Panc1 (cell line): Measurements from ENCODE around the gene MTAP. TPM values are rescaled to one million over a fixed set of nuclear protein-coding genes. Genes with fewer than 3 reads are reported as not detected.

Source experiments
- ATAC-seq: fragments of 200-7000 bp; cut with Tn5 transposase; 2 replicates; pipeline ENCODE4 v1.9.1; 2020; ENCODE audit warnings: mild to moderate bottlenecking, moderate library complexity
- BruUV-seq: library from RNA; stranded (reverse); fragments of 400-500 nt; replicated peaks from 2 replicates; lab custom pipeline; 2021; lab: Mats Ljungman, UMichigan
- CTCF ChIA-PET: fragments of 300-600 bp; sonication (Branson Sonifier 250); formaldehyde crosslinking; loops from one replicate; lab custom pipeline; 2022; ENCODE audit warnings: antibody characterized with exemption; lab: Charles Lee
- POLR2A ChIA-PET: fragments of 300-600 bp; sonication (Branson Sonifier 250); formaldehyde crosslinking; loops from one replicate; lab custom pipeline; 2022; ENCODE audit warnings: antibody characterized with exemption; lab: Charles Lee
- DNase-seq: peaks from one replicate; pipeline ENCODE4 v3.0.0-alpha.2; 2010; ENCODE audit warnings: low read depth, low spot score
- H3K27ac ChIP-seq: 2 replicates; pipeline ENCODE4 v1.5.1; 2011; ENCODE audit warnings: mild to moderate bottlenecking, low read length, inconsistent platforms
- H3K27me3 ChIP-seq: fragments of 200-500 bp; sonication (Bioruptor generic); 2 replicates; pipeline ENCODE4 v1.6.0; 2014; ENCODE audit warnings: low read length, inconsistent platforms; ENCODE audit not compliant: control insufficient read depth, insufficient read depth
- H3K36me3 ChIP-seq: fragments of 200-500 bp; sonication (Bioruptor generic); 2 replicates; pipeline ENCODE4 v1.5.1; 2014; ENCODE audit warnings: inconsistent platforms, mild to moderate bottlenecking, low read length, moderate library complexity; ENCODE audit not compliant: control insufficient read depth, insufficient read depth
- H3K4me1 ChIP-seq: 2 replicates; pipeline ENCODE4 v1.5.1; 2011; ENCODE audit warnings: inconsistent platforms, mild to moderate bottlenecking, low read length, moderate library complexity; ENCODE audit not compliant: control insufficient read depth, insufficient read depth
- H3K4me3 ChIP-seq, 2 experiments: 2 replicates each; pipeline ENCODE4 v1.5.1; 2011 to 2012; ENCODE audit warnings: low read depth in 2 of 2, low read length in 2 of 2, mild to moderate bottlenecking in 2 of 2, inconsistent platforms in 1 of 2, moderate library complexity in 1 of 2
- H3K9me3 ChIP-seq: fragments of 200-500 bp; sonication (Bioruptor generic); 2 replicates; pipeline ENCODE4 v1.5.1; 2014; ENCODE audit warnings: low read depth, mild to moderate bottlenecking, inconsistent platforms, low read length, moderate library complexity; ENCODE audit not compliant: control insufficient read depth, insufficient read depth
- POLR2AphosphoS5 ChIP-seq: IDR thresholded peaks from 2 replicates; pipeline ENCODE4 v1.6.1; 2012; ENCODE audit warnings: mild to moderate bottlenecking, low read depth, low read length, moderate library complexity
- SIN3A ChIP-seq: IDR thresholded peaks from 2 replicates; pipeline ENCODE4 v1.6.1; 2012; ENCODE audit warnings: low read depth, mild to moderate bottlenecking, low read length, moderate library complexity, borderline replicate concordance; ENCODE audit not compliant: insufficient read depth
- TCF7L2 ChIP-seq: IDR thresholded peaks from 2 replicates; pipeline ENCODE4 v1.6.1; 2011; ENCODE audit warnings: mild to moderate bottlenecking, low read depth, low read length, inconsistent platforms
- in situ Hi-C: cut with HindIII; loops from 2 replicates; pipeline ENCODE4 v1.10.0; 2016; ENCODE audit warnings: low sequenced_read_pairs, low pct_unique_long_range_greater_than_20kb
- intact Hi-C: fragments of 100-400 bp; cut with micrococcal nuclease; formaldehyde crosslinking; loops from one replicate; pipeline ENCODE4 v1.10.0; 2022; ENCODE audit not compliant: unreplicated experiment
- total RNA-seq: library from RNA; stranded (reverse); gene quantifications from one replicate; pipeline ENCODE4 v1.2.1, GENCODE V29; 2021; ENCODE audit not compliant: unreplicated experiment
- TF ChIP-seq, protein P1 (sequence below), 2 experiments: IDR thresholded peaks; 2 replicates each; pipeline ENCODE4 v1.6.1; 2011 to 2012; ENCODE audit warnings: low read depth in 2 of 2, control low read depth in 1 of 2, low read length in 1 of 2, mild to moderate bottlenecking in 1 of 2, moderate library complexity in 1 of 2; ENCODE audit not compliant: insufficient read depth in 1 of 2
- TF ChIP-seq, protein P2 (sequence below): fragments of 450-650 bp; IDR thresholded peaks from 2 replicates; pipeline ENCODE4 v1.5.1; 2017; ENCODE audit warnings: mild to moderate bottlenecking

MTAP gene
- total RNA-seq, 1 experiment from 2014 or later, result 9.6 TPM

DNA sequence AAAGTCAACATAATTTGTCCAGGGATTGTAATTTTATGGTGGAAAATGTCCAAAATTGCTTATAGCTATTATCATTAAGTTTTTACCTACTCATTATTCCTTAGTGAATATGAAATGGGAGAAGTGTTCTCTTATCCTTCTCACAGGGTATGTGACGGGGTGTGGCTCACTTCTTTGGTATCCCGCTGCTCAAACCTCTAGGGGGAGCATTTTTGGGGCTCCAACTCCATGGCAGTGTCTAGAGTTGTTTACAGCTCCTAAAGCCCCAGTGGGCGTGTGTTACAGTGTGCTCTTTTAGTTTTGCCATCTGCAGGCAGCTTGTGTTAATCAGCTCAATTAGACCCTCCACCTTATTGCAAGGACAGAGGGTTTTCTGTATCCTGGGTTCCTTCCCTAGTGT lies 102.3 kb downstream of the MTAP start:
- no peaks in the 10 kb centered on the region for H3K27me3 ChIP-seq
- intact Hi-C loops (no loop called here), in situ Hi-C loops (no loop called here)
- CTCF ChIA-PET, result no interaction called here
- no peaks in the 10 kb centered on the region for H3K4me1 ChIP-seq
- no peak overlapping the region for H3K4me3 ChIP-seq
- no peaks in the 10 kb centered on the region for H3K9me3 ChIP-seq
- TF ChIP-seq, protein P1, sequence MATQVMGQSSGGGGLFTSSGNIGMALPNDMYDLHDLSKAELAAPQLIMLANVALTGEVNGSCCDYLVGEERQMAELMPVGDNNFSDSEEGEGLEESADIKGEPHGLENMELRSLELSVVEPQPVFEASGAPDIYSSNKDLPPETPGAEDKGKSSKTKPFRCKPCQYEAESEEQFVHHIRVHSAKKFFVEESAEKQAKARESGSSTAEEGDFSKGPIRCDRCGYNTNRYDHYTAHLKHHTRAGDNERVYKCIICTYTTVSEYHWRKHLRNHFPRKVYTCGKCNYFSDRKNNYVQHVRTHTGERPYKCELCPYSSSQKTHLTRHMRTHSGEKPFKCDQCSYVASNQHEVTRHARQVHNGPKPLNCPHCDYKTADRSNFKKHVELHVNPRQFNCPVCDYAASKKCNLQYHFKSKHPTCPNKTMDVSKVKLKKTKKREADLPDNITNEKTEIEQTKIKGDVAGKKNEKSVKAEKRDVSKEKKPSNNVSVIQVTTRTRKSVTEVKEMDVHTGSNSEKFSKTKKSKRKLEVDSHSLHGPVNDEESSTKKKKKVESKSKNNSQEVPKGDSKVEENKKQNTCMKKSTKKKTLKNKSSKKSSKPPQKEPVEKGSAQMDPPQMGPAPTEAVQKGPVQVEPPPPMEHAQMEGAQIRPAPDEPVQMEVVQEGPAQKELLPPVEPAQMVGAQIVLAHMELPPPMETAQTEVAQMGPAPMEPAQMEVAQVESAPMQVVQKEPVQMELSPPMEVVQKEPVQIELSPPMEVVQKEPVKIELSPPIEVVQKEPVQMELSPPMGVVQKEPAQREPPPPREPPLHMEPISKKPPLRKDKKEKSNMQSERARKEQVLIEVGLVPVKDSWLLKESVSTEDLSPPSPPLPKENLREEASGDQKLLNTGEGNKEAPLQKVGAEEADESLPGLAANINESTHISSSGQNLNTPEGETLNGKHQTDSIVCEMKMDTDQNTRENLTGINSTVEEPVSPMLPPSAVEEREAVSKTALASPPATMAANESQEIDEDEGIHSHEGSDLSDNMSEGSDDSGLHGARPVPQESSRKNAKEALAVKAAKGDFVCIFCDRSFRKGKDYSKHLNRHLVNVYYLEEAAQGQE (IDR thresholded peaks at IDR 0.05; ENCODE audit: insufficient read depth in 1 of 2, low read depth in 2 of 2, low read length in 1 of 2), result no peak
- TF ChIP-seq POLR2AphosphoS5, result no peak
- no peak for TF ChIP-seq TCF7L2
- no peak for TF ChIP-seq SIN3A
- TF ChIP-seq, protein P2, sequence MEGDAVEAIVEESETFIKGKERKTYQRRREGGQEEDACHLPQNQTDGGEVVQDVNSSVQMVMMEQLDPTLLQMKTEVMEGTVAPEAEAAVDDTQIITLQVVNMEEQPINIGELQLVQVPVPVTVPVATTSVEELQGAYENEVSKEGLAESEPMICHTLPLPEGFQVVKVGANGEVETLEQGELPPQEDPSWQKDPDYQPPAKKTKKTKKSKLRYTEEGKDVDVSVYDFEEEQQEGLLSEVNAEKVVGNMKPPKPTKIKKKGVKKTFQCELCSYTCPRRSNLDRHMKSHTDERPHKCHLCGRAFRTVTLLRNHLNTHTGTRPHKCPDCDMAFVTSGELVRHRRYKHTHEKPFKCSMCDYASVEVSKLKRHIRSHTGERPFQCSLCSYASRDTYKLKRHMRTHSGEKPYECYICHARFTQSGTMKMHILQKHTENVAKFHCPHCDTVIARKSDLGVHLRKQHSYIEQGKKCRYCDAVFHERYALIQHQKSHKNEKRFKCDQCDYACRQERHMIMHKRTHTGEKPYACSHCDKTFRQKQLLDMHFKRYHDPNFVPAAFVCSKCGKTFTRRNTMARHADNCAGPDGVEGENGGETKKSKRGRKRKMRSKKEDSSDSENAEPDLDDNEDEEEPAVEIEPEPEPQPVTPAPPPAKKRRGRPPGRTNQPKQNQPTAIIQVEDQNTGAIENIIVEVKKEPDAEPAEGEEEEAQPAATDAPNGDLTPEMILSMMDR, result no peak
- BruUV-seq, result no TSS peak
- DNase-seq, result no peak
- no peaks in the 10 kb centered on the region for H3K36me3 ChIP-seq
- ATAC-seq, result no peak
- no peak overlapping the region for H3K27ac ChIP-seq
- POLR2A ChIA-PET, result no interaction called here

GRCh38 chr9:21906213-21906612 lies 103.8 kb downstream of the MTAP start:
- no peaks in the 10 kb centered on the region for H3K9me3 ChIP-seq
- no peaks in the 10 kb centered on the region for H3K27me3 ChIP-seq
- in situ Hi-C loops, result no loop called here
- no peaks in the 10 kb centered on the region for H3K36me3 ChIP-seq
- BruUV-seq, result no TSS peak
- no peak overlapping the region for H3K27ac ChIP-seq
- CTCF ChIA-PET, result no interaction called here
- no peak overlapping the region for H3K4me3 ChIP-seq
- POLR2A ChIA-PET, result no interaction called here
- intact Hi-C loops, result no loop called here
- TF ChIP-seq TCF7L2 (no peak), SIN3A (no peak), POLR2AphosphoS5 (no peak)
- TF ChIP-seq, protein P2, result no peak
- DNase-seq, result no peak
- no peak for ATAC-seq
- H3K4me1 ChIP-seq, result no peaks in the 10 kb centered on the region
